GM21737 (cell line): ENCODE results near the gene TAF4.

ENCODE experiments used
- ATAC-seq: cut with Tn5 transposase; IDR thresholded peaks from one replicate; pipeline ENCODE4 v1.9.1; 2021; ENCODE audit warnings: mild to moderate bottlenecking, moderate library complexity; ENCODE audit not compliant: unreplicated experiment

The TAF4 gene

GRCh38 chr20:61968036-61968810, 97.5 kb downstream of the TAF4 start:
- no peak for ATAC-seq

GRCh38 chr20:61967300-61967699, 98.4 kb downstream of the TAF4 start:
- no peak for ATAC-seq

DNA sequence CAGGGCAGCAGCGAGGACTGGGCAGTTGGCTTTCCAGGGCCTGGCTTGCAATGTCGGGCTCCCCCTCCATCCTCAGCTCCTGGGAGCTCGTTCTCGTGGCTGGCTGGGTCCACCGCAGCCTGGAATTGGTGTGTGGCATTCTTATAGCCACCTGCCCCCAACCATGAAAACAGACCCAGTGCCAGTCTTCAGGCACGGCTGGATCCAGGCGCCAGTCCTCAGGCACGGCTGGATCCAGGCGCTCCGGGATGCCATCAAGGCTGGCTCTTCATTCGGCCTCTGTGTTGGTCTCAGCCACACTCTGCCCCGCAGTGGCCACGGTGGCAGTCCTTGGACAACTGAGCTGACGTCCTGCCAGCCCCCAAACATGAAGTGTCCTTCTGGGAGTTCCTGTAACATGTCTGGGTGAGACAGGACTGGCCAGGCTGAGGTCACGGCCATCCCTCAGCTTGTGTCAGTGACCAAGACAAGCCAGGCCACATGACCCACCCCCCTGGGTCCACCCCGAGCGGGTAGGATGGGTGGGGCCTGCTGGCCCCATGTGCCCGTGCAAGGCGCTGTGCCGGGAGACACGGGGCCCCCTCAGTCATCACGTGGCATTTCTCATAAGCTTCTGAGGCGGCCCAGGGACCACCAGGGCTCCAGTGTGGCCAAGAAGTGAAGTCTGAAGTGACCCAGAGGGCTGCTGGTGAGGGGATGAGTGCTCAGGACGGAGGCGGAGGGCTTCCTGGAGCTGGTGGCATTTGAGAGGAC, 99.0 kb downstream of the TAF4 start:
- no peak for ATAC-seq

GRCh38 chr20:61965606-61966491, 99.8 kb downstream of the TAF4 start:
- no peak for ATAC-seq

GRCh38 chr20:61964675-61965605, 100.7 kb downstream of the TAF4 start:
- no peak for ATAC-seq

DNA sequence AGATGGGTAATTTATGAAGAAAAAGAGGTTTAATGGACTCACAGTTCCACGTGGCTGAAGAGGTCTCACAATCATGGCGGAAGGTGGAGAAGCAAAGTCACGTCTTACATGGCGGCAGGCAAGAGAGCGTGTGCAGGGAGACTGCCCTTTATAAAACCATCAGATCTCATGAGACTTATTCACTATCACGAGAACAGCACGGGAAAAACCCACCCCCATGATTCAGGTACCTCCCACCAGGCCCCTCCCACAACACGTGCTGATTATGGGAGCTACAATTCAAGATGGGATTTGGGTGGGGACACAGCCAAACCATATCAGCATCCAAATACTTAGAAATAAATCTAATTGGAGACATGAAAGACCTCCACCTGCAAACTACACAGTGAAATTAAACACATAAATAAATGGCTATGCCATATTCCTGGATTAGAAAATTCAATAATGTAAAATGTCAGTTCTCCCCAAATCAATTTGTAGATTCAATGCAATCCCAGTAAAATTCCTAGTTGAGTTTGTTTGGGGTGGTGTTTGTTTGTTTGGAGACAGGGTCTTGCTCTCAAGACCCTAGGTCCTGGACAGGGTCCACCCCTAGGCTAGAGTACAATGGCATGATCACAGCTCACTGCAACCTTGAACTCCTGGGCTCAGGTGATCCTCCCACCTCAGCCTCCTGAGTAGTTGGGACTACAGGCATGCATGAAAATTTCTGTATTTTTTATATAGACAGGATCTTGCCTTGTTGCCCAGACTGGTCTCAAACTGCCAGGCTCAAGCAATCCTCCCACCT, 101.6 kb downstream of the TAF4 start:
- no peak for ATAC-seq

- ATAC-seq = no peak
These were observed 102.5 kb downstream of the TAF4 start for GRCh38 chr20:61963149-61963548.

DNA sequence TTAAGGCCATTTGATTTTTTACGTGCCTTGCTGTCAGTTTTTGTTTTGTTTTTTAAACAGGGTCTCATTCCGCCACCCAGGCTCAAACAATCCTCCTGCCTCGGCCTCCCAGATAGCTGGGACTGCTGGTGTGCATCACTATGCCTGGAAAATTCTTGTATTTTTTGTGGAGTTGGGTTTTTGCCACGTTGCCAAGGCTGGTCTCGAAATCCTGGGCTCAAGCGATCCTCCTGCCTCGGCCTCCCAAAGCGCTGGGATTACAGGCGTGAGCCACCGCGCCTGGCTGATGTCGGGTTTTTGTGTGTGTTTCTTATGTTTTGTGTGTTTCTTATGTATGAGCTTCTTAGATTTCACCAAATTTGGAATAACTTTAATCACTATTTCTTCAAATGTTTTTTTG, 104.8 kb downstream of the TAF4 start:
- no peak for ATAC-seq

DNA sequence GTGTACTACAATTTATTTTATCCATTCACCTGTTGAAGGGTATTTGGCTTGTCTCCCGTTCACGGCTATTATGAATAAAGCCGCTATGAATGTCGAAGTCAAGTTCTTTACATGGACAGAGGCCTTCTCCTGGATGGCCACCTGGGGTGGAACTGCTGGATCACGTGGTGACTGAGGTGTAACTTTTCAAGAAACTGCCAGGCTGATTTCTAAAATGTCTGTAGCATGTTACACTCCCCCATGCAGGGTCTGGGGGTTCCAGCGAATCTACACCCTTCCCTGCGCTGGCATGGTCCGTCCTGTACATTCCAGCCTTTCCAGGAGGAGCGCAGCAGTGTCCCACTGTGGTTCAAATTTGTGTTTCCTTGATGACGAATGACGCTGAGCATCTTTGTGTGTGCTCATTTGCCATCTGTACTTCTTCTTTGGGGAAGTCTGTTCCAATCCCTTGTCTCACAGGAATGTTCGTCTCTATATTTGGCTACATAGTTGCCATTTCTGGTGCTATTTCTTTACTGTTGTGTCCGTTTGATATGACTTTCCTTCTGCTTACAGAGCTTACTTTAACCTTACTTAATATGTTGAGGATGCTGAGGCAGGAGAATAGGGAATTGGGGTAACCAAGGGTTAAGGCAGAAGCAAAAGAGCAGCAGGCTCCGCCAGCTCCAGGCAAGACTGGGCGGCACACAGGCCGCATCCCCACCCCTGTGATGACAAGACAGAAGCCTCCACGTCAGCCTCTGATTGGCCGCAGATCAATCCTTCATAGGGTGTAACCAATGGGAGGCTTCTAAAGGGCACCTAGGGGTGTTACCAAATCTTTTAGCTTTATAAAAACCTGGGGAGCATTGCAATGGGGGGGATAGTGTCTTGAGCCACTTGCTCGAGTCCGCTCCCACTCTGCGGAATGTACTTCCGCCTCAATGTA, 106.6 kb downstream of the TAF4 start:
- no peak for ATAC-seq

- ATAC-seq = no peak
These were observed 107.5 kb downstream of the TAF4 start for GRCh38 chr20:61957961-61958715.

- ATAC-seq = no peak
These were observed 109.0 kb downstream of the TAF4 start for GRCh38 chr20:61956396-61957342.

GRCh38 chr20:61955668-61956395, 109.8 kb downstream of the TAF4 start:
- no peak for ATAC-seq

DNA sequence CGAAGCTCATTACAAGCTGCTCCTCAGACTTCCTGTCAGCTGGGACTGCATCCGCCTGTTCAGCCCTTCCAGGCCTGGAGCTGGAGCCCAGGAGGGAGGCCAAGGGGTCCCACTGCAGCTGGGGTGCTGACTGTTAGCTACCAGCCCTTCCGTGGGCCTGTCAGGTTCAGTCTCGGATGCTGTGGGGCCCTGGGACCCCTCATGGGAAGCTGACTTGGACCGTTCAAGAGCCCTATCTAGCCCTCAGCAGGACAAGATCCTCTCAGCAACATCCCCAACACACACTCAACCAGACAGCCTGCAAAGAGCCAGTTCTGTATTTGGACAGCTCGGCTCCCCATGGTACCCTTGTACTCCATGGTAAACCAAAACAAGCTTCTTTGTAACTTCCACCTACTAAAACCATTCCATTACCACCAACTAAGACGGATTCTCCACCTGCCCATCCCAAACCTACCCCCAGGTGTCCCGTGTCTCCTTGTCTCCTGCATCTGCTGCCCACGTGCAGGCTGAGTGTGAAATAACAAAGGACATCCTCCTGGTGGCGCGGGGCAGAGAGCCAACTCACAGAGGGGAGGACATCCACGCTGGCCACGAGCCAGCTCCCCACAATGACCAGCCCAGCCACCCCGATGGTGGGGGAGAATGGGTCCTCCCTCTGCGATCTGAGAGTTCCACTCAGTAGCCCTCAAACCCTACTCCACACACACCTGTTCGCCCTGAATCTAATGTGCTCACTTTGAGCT, 111.2 kb downstream of the TAF4 start:
- ATAC-seq = no peak

- ATAC-seq = no peak
These were observed 112.4 kb downstream of the TAF4 start for GRCh38 chr20:61953037-61954021.
